GM12878 (cell line): ENCODE measurements around the gene GAS6. TPM values are rescaled to one million over a fixed set of nuclear protein-coding genes. Genes with fewer than 3 reads are reported as not detected.

Experiments
- ATAC-seq: fragments of 200-7000 bp; cut with Tn5 transposase; 3 replicates; pipeline ENCODE4 v1.9.1; 2020; ENCODE audit warnings: mild to moderate bottlenecking, moderate library complexity
- BruUV-seq: library from RNA; stranded (reverse); fragments of 400-500 nt; replicated peaks from 2 replicates; lab custom pipeline; 2021; lab: Mats Ljungman, UMichigan
- CTCF ChIA-PET: fragments of 300-600 bp; sonication (Branson Sonifier 250); formaldehyde crosslinking; extraction: SDS; loops from one replicate; lab custom pipeline; 2021; ENCODE audit warnings: inconsistent platforms; lab: Yijun Ruan, JAX
- POLR2A ChIA-PET: fragments of 350-600 bp; formaldehyde crosslinking; extraction: SDS; loops from one replicate; lab custom pipeline; 2021; ENCODE audit warnings: inconsistent platforms; lab: Charles Lee
- RAD21 ChIA-PET: fragments of 300-600 bp; sonication (Branson Sonifier 250); formaldehyde crosslinking; loops from one replicate; lab custom pipeline; 2023; ENCODE audit warnings: antibody characterized with exemption; ENCODE audit not compliant: unreplicated experiment; lab: Charles Lee
- SMC1A ChIA-PET: fragments of 300-600 bp; sonication (Branson Sonifier 250); formaldehyde crosslinking; loops from one replicate; lab custom pipeline; 2023; ENCODE audit not compliant: unreplicated experiment, uncharacterized antibody; lab: Charles Lee
- DNase-seq: peaks from one replicate; pipeline ENCODE4 v3.0.0-alpha.2; 2011; ENCODE audit warnings: low read depth, low spot score
- FAIRE-seq: peaks from 3 replicates; lab custom pipeline; 2011; peaks lifted over from hg19 to GRCh38; lab: Jason Lieb, UNC
- H2AFZ ChIP-seq: 2 replicates; pipeline ENCODE4 v1.6.0; 2011; ENCODE audit warnings: low read depth, low read length, control low read depth; ENCODE audit not compliant: control insufficient read depth
- H3K27ac ChIP-seq: 2 replicates; pipeline ENCODE4 v1.5.1; 2011; ENCODE audit warnings: control low read depth; ENCODE audit not compliant: control insufficient read depth, insufficient read depth
- H3K27me3 ChIP-seq, 2 experiments: replicated peaks in 1 of 2; 2 replicates each; pipeline versions ENCODE4 v1.6.0 to v1.6.1; 2011; ENCODE audit warnings: low read length in 1 of 2; ENCODE audit not compliant: control insufficient read depth in 2 of 2, insufficient read depth in 2 of 2
- H3K36me3 ChIP-seq, 2 experiments: 2 replicates each; pipeline ENCODE4 v1.5.1; 2011; ENCODE audit warnings: low read length in 1 of 2; ENCODE audit not compliant: control insufficient read depth in 2 of 2, insufficient read depth in 2 of 2
- H3K4me1 ChIP-seq: 2 replicates; pipeline ENCODE4 v1.6.1; 2011; ENCODE audit warnings: mild to moderate bottlenecking, low read length, moderate library complexity, mixed read lengths; ENCODE audit not compliant: control insufficient read depth, insufficient read depth
- H3K4me2 ChIP-seq: 2 replicates; pipeline ENCODE4 v1.6.0; 2011; ENCODE audit warnings: control low read depth; ENCODE audit not compliant: control insufficient read depth, insufficient read depth
- H3K4me3 ChIP-seq: fragments of 200-600 bp; sonication (generic); 2 replicates; pipeline ENCODE4 v1.5.1; 2016
- H3K79me2 ChIP-seq: 2 replicates; pipeline ENCODE4 v1.6.0; 2011; ENCODE audit warnings: low read length; ENCODE audit not compliant: control insufficient read depth, insufficient read depth
- H3K9ac ChIP-seq: 2 replicates; pipeline ENCODE4 v1.8.0; 2011; ENCODE audit warnings: low read length, control low read depth, mixed read lengths; ENCODE audit not compliant: control insufficient read depth, insufficient read depth
- H3K9me3 ChIP-seq: replicated peaks from 3 replicates; pipeline ENCODE4 v1.5.1; 2011; ENCODE audit warnings: mild to moderate bottlenecking, low read length; ENCODE audit not compliant: control insufficient read depth, insufficient read depth
- H4K20me1 ChIP-seq: 2 replicates; pipeline ENCODE4 v1.6.0; 2011; ENCODE audit not compliant: control insufficient read depth, insufficient read depth
- CREM ChIP-seq: IDR thresholded peaks from 2 replicates; pipeline ENCODE4 v1.6.1; 2014; ENCODE audit warnings: antibody characterized with exemption, low read depth
- E2F8 ChIP-seq: fragments of 450-650 bp; IDR thresholded peaks from 2 replicates; pipeline ENCODE4 v1.6.1; 2018; ENCODE audit warnings: mild to moderate bottlenecking, low read depth, moderate library complexity; ENCODE audit not compliant: partially characterized antibody
- IKZF1 ChIP-seq: fragments of 450-650 bp; conservative IDR thresholded peaks from 2 replicates; pipeline ENCODE4 v1.6.1; 2017; ENCODE audit warnings: antibody characterized with exemption, mild to moderate bottlenecking
- NR2C1 ChIP-seq: fragments of 450-650 bp; IDR thresholded peaks from 2 replicates; pipeline ENCODE4 v1.6.1; 2017; ENCODE audit warnings: antibody characterized with exemption, mild to moderate bottlenecking, moderate library complexity
- NR2C2 ChIP-seq: IDR thresholded peaks from 2 replicates; pipeline ENCODE4 v1.6.1; 2011; ENCODE audit warnings: borderline replicate concordance, low read depth; ENCODE audit not compliant: control insufficient read depth, insufficient read length
- POLR2AphosphoS5 ChIP-seq: IDR thresholded peaks from 2 replicates; pipeline ENCODE4 v1.6.1; 2011; ENCODE audit warnings: mild to moderate bottlenecking, low read length, inconsistent platforms
- ZNF24 ChIP-seq: fragments of 450-650 bp; IDR thresholded peaks from 2 replicates; pipeline ENCODE4 v1.6.1; 2017; ENCODE audit warnings: antibody characterized with exemption, mild to moderate bottlenecking
- ZNF384 ChIP-seq: IDR thresholded peaks from 2 replicates; pipeline ENCODE4 v1.6.1; 2012; ENCODE audit warnings: low read depth, mild to moderate bottlenecking, low read length, improper control_type of control experiment, borderline replicate concordance
- WGBS: methylation state at CpG from one replicate; pipeline ENCODE4 v1.1.6; 2016; ENCODE audit warnings: low lambda C conversion rate; ENCODE audit not compliant: insufficient replicate concordance, insufficient coverage; ENCODE audit errors: missing lambda C conversion rate; 5-methylcytosine and 5-hydroxymethylcytosine counted together
- in situ Hi-C: fragments of 300-500 bp; cut with MboI; formaldehyde crosslinking; loops from 9 replicates; pipeline ENCODE4 v1.14.3; 2018; ENCODE audit warnings: mixed read lengths
- intact Hi-C: fragments of 100-400 bp; cut with micrococcal nuclease; formaldehyde crosslinking; loops from one replicate; pipeline ENCODE4 v1.14.2; 2022; ENCODE audit not compliant: unreplicated experiment
- polyA plus RNA-seq, 11 experiments: library from polyadenylated mRNA; depleted of rRNA in 4 of 11; unstranded in 6 of 11; stranded (reverse) in 5 of 11; fragments of >200 nt; fragmentation: Nextera tagmentation in 4 of 11; fragmentation: Illumina TruSeq in 1 of 11; extraction: Ambion mirVana in 4 of 11; extraction: Trizol in 1 of 11; gene quantifications; 1 replicate in 1 of 11; 2 replicates in 10 of 11; pipeline versions ENCODE4 v1.2.1 to v1.2.3, GENCODE V29; 2011 to 2016; ENCODE audit warnings: inconsistent platforms in 2 of 11, missing spikeins in 2 of 11, low read depth in 1 of 11
- total RNA-seq, 4 experiments: library from RNA; depleted of rRNA in 3 of 4; stranded (reverse); fragments of >200 nt in 3 of 4; fragmentation: Illumina TruSeq in 1 of 4; extraction: Trizol in 1 of 4; gene quantifications; 2 replicates each; pipeline versions ENCODE4 v1.2.1 to v1.2.3, GENCODE V29; 2013 to 2021
- TF ChIP-seq, protein P1 (sequence below): fragments of 450-650 bp; IDR thresholded peaks from 2 replicates; pipeline ENCODE4 v1.6.1; 2016; ENCODE audit warnings: mild to moderate bottlenecking
- TF ChIP-seq, protein P2 (sequence below): IDR thresholded peaks from 2 replicates; pipeline ENCODE4 v1.6.1; 2012; ENCODE audit warnings: low read depth, low read length, improper control_type of control experiment
- TF ChIP-seq, protein P3 (sequence below): fragments of 450-650 bp; conservative IDR thresholded peaks from 2 replicates; pipeline ENCODE4 v1.6.1; 2017; ENCODE audit warnings: mild to moderate bottlenecking, moderate library complexity
- TF ChIP-seq, protein P4 (sequence below): fragments of 150-350 bp; IDR thresholded peaks from 2 replicates; pipeline ENCODE4 v1.6.1; 2014; ENCODE audit warnings: mild to moderate bottlenecking, low read depth, low read length
- TF ChIP-seq, protein P5 (sequence below): IDR thresholded peaks from 2 replicates; pipeline ENCODE4 v1.6.1; 2011; ENCODE audit warnings: low read depth, mild to moderate bottlenecking, low read length, moderate library complexity, borderline replicate concordance; ENCODE audit errors: extremely low read depth

The GAS6 gene
- total and polyA plus RNA-seq, 10 of the 15 experiments (the other 5 are each of a cell fraction or from before 2014, with no cell fraction given), result 0.03 to 0.59 (median 0.10) TPM; not detected in 2

- Histone ChIP-seq H2AFZ (no peak overlapping the region), H3K36me3 (no peaks in the 10 kb centered on the region), H3K79me2 (no peaks in the 10 kb centered on the region), H3K4me1 (no peaks in the 10 kb centered on the region), H3K9me3 (no peaks in the 10 kb centered on the region), H3K9ac (no peak overlapping the region), H3K4me2 (no peak overlapping the region), H3K27ac (no peak overlapping the region), H4K20me1 (no peaks in the 10 kb centered on the region), H3K27me3 (peaks cover 2 to 8% of the 10 kb centered on the region in 2 experiments; a peak in 3 of 4 replicates), H3K4me3 (no peak overlapping the region)
- intact Hi-C loops, result no loop called here
- TF ChIP-seq NR2C1 (no peak), NR2C2 (no peak), ZNF24 (no peak), POLR2AphosphoS5 (no peak), ZNF384 (no peak), CREM (no peak), E2F8 (no peak), IKZF1 (no peak)
- TF ChIP-seq, protein P1, sequence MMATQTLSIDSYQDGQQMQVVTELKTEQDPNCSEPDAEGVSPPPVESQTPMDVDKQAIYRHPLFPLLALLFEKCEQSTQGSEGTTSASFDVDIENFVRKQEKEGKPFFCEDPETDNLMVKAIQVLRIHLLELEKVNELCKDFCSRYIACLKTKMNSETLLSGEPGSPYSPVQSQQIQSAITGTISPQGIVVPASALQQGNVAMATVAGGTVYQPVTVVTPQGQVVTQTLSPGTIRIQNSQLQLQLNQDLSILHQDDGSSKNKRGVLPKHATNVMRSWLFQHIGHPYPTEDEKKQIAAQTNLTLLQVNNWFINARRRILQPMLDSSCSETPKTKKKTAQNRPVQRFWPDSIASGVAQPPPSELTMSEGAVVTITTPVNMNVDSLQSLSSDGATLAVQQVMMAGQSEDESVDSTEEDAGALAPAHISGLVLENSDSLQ, result no peak
- TF ChIP-seq, protein P2, sequence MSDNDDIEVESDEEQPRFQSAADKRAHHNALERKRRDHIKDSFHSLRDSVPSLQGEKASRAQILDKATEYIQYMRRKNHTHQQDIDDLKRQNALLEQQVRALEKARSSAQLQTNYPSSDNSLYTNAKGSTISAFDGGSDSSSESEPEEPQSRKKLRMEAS, result no peak
- TF ChIP-seq, protein P3, sequence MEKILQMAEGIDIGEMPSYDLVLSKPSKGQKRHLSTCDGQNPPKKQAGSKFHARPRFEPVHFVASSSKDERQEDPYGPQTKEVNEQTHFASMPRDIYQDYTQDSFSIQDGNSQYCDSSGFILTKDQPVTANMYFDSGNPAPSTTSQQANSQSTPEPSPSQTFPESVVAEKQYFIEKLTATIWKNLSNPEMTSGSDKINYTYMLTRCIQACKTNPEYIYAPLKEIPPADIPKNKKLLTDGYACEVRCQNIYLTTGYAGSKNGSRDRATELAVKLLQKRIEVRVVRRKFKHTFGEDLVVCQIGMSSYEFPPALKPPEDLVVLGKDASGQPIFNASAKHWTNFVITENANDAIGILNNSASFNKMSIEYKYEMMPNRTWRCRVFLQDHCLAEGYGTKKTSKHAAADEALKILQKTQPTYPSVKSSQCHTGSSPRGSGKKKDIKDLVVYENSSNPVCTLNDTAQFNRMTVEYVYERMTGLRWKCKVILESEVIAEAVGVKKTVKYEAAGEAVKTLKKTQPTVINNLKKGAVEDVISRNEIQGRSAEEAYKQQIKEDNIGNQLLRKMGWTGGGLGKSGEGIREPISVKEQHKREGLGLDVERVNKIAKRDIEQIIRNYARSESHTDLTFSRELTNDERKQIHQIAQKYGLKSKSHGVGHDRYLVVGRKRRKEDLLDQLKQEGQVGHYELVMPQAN, result no peak
- TF ChIP-seq, protein P4, sequence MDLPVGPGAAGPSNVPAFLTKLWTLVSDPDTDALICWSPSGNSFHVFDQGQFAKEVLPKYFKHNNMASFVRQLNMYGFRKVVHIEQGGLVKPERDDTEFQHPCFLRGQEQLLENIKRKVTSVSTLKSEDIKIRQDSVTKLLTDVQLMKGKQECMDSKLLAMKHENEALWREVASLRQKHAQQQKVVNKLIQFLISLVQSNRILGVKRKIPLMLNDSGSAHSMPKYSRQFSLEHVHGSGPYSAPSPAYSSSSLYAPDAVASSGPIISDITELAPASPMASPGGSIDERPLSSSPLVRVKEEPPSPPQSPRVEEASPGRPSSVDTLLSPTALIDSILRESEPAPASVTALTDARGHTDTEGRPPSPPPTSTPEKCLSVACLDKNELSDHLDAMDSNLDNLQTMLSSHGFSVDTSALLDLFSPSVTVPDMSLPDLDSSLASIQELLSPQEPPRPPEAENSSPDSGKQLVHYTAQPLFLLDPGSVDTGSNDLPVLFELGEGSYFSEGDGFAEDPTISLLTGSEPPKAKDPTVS, result no peak
- TF ChIP-seq, protein P5, sequence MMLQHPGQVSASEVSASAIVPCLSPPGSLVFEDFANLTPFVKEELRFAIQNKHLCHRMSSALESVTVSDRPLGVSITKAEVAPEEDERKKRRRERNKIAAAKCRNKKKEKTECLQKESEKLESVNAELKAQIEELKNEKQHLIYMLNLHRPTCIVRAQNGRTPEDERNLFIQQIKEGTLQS, result no peak
- POLR2A ChIA-PET, result no interaction called here
- in situ Hi-C loops, result no loop called here
- CTCF ChIA-PET, result no interaction called here
- ATAC-seq (no peak), DNase-seq (no peak), FAIRE-seq (no peak)
- 54% methylated on average over 20 of the region's 20 CpGs for WGBS
- RAD21 ChIA-PET, result no interaction called here
- no TSS peak for BruUV-seq
- SMC1A ChIA-PET, result no interaction called here
These were observed 6.2 kb downstream of the GAS6 start for GRCh38 chr13:113857531-113858195.
